K562 (cell line): ENCODE results near the gene GPATCH3. TPM values are rescaled to one million over a fixed set of nuclear protein-coding genes. Genes with fewer than 3 reads are reported as not detected.
A peak's percentile ranks its signal among the peaks of the same experiment; 100 is the strongest.

Experiments used
- ATF1 ChIP-seq, 2 experiments: fragments of 450-650 bp in 1 of 2; IDR thresholded peaks; 2 replicates each; pipeline ENCODE4 v1.6.1; 2016; ENCODE audit warnings: missing compliant biosample characterization in 1 of 2, missing genetic modification characterization in 1 of 2
- ATF2 ChIP-seq: sonication (generic); formaldehyde crosslinking; IDR thresholded peaks from 2 replicates; pipeline ENCODE4 v1.8.1; 2022; ENCODE audit warnings: missing genetic modification reagents
- CHD4 ChIP-seq: fragments of 200-600 bp; sonication (generic); IDR thresholded peaks from 3 replicates; pipeline ENCODE4 v1.6.1; 2012; ENCODE audit warnings: low read depth, mild to moderate bottlenecking, mixed read lengths, low read length, inconsistent platforms; ENCODE audit not compliant: insufficient read depth, insufficient replicate concordance, poor library complexity, severe bottlenecking
- CTBP1 ChIP-seq: fragments of 450-650 bp; IDR thresholded peaks from 2 replicates; pipeline ENCODE4 v1.6.1; 2016; ENCODE audit warnings: borderline replicate concordance
- DIDO1 ChIP-seq: fragments of 450-650 bp; IDR thresholded peaks from 2 replicates; pipeline ENCODE4 v1.6.1; 2016; ENCODE audit warnings: low read depth, missing biosample characterization, missing genetic modification characterization
- DMBX1 ChIP-seq: fragments of 250-450 bp; sonication (Bioruptor Pico); IDR thresholded peaks from 2 replicates; pipeline ENCODE4 v1.8.0; 2022; ENCODE audit warnings: inconsistent platforms, mild to moderate bottlenecking, moderate library complexity, borderline replicate concordance
- FOXK2 ChIP-seq, 2 experiments: fragments of 450-650 bp; IDR thresholded peaks in 1 of 2; conservative IDR thresholded peaks in 1 of 2; 2 replicates each; pipeline ENCODE4 v1.6.1; 2016; ENCODE audit warnings: low read depth in 2 of 2, mild to moderate bottlenecking in 1 of 2
- HNRNPLL ChIP-seq: fragments of 200-400 bp; formaldehyde crosslinking; IDR thresholded peaks from 2 replicates; pipeline ENCODE4 v1.6.1; 2017; ENCODE audit warnings: low read length, low read depth, mild to moderate bottlenecking; ENCODE audit not compliant: poor library complexity, severe bottlenecking
- PTRF ChIP-seq: fragments of 450-650 bp; IDR thresholded peaks from 2 replicates; pipeline ENCODE4 v1.6.1; 2016; ENCODE audit warnings: mild to moderate bottlenecking, missing genetic modification characterization, missing compliant biosample characterization
- ZBTB26 ChIP-seq: fragments of 450-650 bp; formaldehyde crosslinking; IDR thresholded peaks from 2 replicates; pipeline ENCODE4 v1.4.0; 2022; ENCODE audit warnings: missing genetic modification characterization
- ZNF592 ChIP-seq: fragments of 450-650 bp; IDR thresholded peaks from 2 replicates; pipeline ENCODE4 v1.6.1; 2017; ENCODE audit warnings: antibody characterized with exemption, mild to moderate bottlenecking
- polyA plus RNA-seq, 8 experiments: library from polyadenylated mRNA; depleted of rRNA in 4 of 8; stranded (reverse) in 5 of 8; unstranded in 3 of 8; fragments of >200 nt; fragmentation: Nextera tagmentation in 2 of 8; fragmentation: Illumina TruSeq in 1 of 8; extraction: Ambion mirVana in 2 of 8; extraction: Trizol in 1 of 8; gene quantifications; 2 replicates each; pipeline versions ENCODE4 v1.2.1 to v1.2.3, GENCODE V29; 2011 to 2014; ENCODE audit warnings: inconsistent platforms in 1 of 8, missing spikeins in 1 of 8
- total RNA-seq, 7 experiments: library from RNA; depleted of rRNA in 6 of 7; stranded (reverse); fragments of >200 nt in 6 of 7; fragmentation: Illumina TruSeq in 2 of 7; extraction: Trizol in 2 of 7; gene quantifications; 2 replicates each; pipeline versions ENCODE4 v1.2.1 to v1.2.3, GENCODE V29; 2011 to 2021; ENCODE audit warnings: low replicate concordance in 1 of 7

Gene GPATCH3
- total and polyA plus RNA-seq, 9 of the 15 experiments (the other 6 are each of a cell fraction or from before 2014, with no cell fraction given), result 1.6 to 23.0 (median 13.3) TPM

GRCh38 chr1:26913754-26914619 lies 13.7 kb upstream of the GPATCH3 start, which contains the start of gene NR0B2 (continued):
- TF ChIP-seq FOXK2 (conservative IDR thresholded peaks at IDR 0.05 in 1 of 2, IDR thresholded peaks at IDR 0.05 in 1 of 2; ENCODE audit: low read depth in 2 of 2), result peak in 1 of 2 experiments; percentile 64; a peak in 3 of 4 replicates
- peak; percentile 94 for TF ChIP-seq ZNF592
- TF ChIP-seq DMBX1 (CRISPR knock-in tag), result peak; percentile 73; the same call in 1 of the 2 replicates
- no peak for TF ChIP-seq ZBTB26
- no peak for TF ChIP-seq CHD4
- peak; percentile 42; the same call in 1 of the 2 replicates for TF ChIP-seq PTRF
- no peak for TF ChIP-seq DIDO1 (tag)
- peak; percentile 17 for TF ChIP-seq HNRNPLL
- TF ChIP-seq CTBP1, result peak; percentile 57; the same call in 1 of the 2 replicates
- TF ChIP-seq ATF2 (CRISPR knock-in tag), result no peak
- TF ChIP-seq ATF1 (CRISPR knock-in tag; IDR thresholded peaks at IDR 0.05), result no peak
- TF ChIP-seq ATF1 (tag; IDR thresholded peaks at IDR 0.05), result peak; percentile 48; the same call in 1 of the 2 replicates
